Caki2 (cell line): ENCODE measurements around the gene CELA2B. TPM values are rescaled to one million over a fixed set of nuclear protein-coding genes. Genes with fewer than 3 reads are reported as not detected.
"Not testable (repeated sequence)": the region's sequence is repeated elsewhere in the genome, so short reads cannot be mapped to it uniquely, and the experiment has no call there.

Experiments used
- DNase-seq: peaks from one replicate; pipeline ENCODE4 v3.0.0-alpha.2; 2015; ENCODE audit warnings: low read depth
- in situ Hi-C: cut with HindIII; loops from 2 replicates; pipeline ENCODE4 v1.10.0; 2016; ENCODE audit warnings: low sequenced_read_pairs, low pct_unique_long_range_greater_than_20kb, mixed read lengths
- total RNA-seq: library from RNA; depleted of rRNA; stranded (reverse); fragments of >200 nt; shearing (Covaris generic); gene quantifications from 2 replicates; pipeline ENCODE4 v1.2.3, GENCODE V29; 2014; ENCODE audit warnings: low replicate concordance; rRNA removed

Gene CELA2B
- total RNA-seq: not detected in 2 replicates

DNA sequence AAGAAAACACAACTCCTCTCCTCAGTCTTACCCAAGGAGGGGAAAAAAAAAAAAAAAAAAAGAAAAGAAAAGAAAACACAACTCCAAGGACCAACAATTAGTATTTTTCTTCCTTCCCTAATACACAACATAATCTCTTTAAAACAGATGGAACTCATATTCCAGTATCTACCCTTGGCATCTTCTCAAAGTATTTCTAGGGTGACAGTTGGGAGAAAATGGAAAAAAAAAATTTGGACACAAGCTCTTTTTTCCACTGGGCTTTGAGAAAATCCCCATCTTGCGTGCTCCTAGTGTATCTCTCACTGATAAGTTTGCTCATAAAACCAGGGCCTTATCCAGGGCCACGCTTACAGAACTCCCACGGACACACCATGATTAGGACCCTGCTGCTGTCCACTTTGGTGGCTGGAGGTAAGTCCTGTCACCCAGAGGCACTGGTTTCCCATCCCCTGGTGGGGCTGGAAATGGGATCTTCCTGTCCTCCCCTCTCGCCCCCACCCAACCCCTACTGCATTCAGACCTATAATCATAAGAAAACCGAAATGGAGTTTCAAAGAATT, at the start of gene CELA2B:
CELA2B (plus strand) TSS at position 353 of the 563 bp plus-strand sequence; CDS start at position 375, 22 bp downstream.
- DNase-seq: no peak
- in situ Hi-C loops: no loop called here

DNA sequence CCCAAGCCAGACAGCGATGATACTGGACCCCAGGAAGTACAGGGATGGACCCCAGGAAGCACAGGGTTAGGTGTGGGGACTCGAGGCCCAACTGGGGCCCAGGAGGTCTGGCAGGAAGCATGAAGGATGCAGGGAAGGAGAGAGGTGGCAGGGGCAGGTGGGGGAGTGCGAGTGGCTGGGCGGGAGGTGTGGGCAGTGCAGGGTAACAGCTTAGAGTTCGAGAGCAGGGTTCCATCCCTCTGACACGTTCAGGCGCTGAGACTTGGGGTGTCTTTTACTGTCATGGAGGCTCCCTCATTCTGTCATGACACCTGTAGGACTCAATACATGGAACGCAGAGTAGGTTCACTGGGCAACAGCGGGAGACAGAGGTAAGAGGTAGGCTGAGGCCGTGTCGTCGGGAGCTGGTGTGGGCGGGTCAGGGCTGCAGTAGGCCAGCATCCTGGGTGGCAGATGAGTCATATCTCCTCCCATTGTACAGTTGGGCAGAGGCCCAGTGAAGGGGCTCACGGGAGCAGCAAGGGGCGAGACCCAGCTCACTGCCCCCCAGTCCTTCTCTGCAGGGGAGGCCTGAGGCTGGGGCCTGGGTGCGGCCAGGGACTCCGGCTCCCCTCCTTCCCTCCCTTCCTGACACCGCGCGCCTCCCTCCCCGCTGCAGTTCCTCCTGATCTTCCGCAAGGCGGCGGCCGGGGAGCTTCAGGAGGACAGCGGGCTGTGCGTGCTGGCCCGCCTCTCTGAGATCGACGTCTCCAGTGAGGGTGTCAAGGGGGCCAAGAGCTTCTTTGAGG, 49.2 kb upstream of the CELA2B start:
- in situ Hi-C loops: no loop called here
- peak; percentile 49 for DNase-seq

- in situ Hi-C loops: no loop called here
- DNase-seq: no peak
Measured at GRCh38 chr1:15427280-15427666, 48.6 kb upstream of the CELA2B start.

- in situ Hi-C loops: not testable (repeated sequence)
Measured at GRCh38 chr1:15428252-15428651, 47.7 kb upstream of the CELA2B start.

GRCh38 chr1:15428815-15429435, 47.0 kb upstream of the CELA2B start:
- DNase-seq: no peak
- in situ Hi-C loops: no loop called here

More at GRCh38 chr1:15428252-15428651, 47.7 kb upstream of the CELA2B start:
- not testable (repeated sequence) for DNase-seq

DNA sequence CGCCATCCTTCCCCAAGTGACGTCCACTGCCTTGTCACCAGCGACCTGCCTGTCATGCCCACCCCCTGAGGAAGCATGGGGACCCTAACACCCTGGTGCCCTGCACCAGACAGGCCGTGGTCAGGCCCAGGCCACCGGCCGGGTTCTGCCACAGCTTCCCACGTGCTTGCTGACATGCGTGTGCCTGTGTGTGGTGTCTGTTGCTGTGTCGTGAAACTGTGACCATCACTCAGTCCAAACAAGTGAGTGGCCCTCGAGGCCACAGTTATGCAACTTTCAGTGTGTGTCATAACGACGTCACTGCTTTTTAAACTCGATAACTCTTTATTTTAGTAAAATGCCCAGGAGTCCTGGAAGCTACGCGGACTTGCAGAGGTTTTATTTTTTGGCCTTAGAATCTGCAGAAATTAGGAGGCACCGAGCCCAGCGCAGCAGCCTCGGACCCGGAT, 46.2 kb upstream of the CELA2B start:
- in situ Hi-C loops: no loop called here
- DNase-seq: no peak

- in situ Hi-C loops: no loop called here
- DNase-seq: peak; percentile 51
Measured at GRCh38 chr1:15430787-15431570, 44.9 kb upstream of the CELA2B start.

- DNase-seq: no peak
- in situ Hi-C loops: no loop called here
Measured at GRCh38 chr1:15431571-15431948, 44.3 kb upstream of the CELA2B start.

DNA sequence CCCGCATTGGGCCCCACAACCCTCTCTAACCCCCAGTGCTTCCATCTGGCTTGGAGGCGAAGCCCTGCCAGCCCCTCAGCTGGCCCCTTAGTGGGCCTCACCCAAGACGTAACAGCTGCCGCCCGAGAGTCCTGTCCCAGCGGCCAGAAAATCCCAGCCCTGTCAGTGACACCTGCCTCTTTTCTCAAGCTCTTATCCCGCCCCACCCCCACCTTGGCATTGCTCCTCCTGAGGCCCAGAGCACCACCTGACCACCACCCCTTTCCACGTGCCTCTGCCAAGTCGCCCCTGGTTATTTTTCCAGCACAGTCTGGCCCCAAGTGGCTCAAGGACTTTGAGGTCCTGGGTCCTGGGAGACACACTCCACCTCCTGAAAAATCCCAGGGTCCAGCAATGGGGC, 43.6 kb upstream of the CELA2B start:
- in situ Hi-C loops: no loop called here
- DNase-seq: no peak

DNA sequence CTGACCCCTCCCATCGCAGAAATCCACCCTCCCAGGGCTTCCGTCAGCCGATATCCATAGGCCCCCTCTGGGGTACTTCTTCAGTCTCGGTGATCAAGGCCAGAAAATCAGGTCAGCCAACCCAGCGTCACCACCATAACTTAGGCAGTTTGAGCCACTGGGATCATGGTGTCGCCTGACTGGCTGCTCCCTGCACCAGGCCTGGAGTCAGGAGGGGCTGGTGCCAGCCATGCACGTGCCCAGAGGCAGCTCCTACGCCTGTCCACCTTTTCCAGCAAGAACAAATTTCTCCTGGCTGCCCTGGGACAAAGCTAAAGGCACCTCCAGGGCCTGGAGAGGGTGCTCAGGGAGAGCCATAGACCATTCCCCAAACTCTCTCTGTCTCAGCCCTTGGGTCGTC, 42.4 kb upstream of the CELA2B start:
- DNase-seq: no peak
- in situ Hi-C loops: no loop called here

- DNase-seq, in situ Hi-C loops: not testable (repeated sequence)
Measured at GRCh38 chr1:15434739-15435138, 41.2 kb upstream of the CELA2B start.

GRCh38 chr1:15435239-15436077, 40.4 kb upstream of the CELA2B start:
- in situ Hi-C loops: no loop called here

GRCh38 chr1:15436881-15437442, 38.9 kb upstream of the CELA2B start:
- in situ Hi-C loops: no loop called here
- DNase-seq: no peak

More at GRCh38 chr1:15435239-15436077, 40.4 kb upstream of the CELA2B start:
- DNase-seq: no peak

DNA sequence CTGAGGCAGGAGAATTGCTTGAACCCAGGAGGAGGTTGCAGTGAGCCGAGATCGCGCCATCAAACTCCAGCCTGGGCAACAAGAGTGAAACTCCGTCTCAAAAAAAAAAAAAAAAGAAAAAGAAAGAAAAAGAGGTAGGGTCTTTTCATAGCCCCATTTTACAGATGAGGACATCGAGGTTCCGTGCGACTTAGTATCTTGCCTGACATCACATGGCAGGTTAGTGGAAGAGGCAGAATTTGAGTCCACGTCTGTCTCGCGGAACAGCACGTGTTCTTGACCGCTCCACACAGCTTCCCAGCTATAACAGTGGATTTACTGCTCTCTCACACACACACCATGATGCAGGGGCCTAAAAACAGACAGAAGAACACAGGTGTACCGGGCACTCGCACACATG, 36.6 kb upstream of the CELA2B start:
- no peak for DNase-seq
- in situ Hi-C loops: no loop called here

DNA sequence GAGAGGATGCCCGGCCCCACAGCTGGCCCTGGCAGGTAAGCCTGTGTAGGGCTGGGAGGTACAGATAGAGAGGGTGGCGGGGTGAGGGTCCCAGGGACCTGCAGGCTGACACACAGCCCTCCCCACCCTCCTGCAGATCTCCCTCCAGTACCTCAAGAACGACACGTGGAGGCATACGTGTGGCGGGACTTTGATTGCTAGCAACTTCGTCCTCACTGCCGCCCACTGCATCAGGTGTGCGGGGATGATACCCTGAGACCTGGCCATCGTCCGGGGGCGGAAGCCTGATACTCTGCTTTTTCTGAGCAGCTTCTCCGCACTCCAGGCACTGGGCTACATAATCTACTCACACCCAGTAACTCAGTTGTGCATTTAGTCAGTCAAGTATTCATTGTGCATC, 35.5 kb upstream of the CELA2B start:
- in situ Hi-C loops: no loop called here

GRCh38 chr1:15441247-15441646, 34.7 kb upstream of the CELA2B start:
- in situ Hi-C loops: no loop called here
- DNase-seq: no peak

More for the DNA sequence above, 35.5 kb upstream of the CELA2B start:
- no peak for DNase-seq

GRCh38 chr1:15442119-15442518, 33.8 kb upstream of the CELA2B start:
- in situ Hi-C loops: no loop called here
- DNase-seq: no peak
